Skeletal muscle tissue (tissue), 4 donors: ENCODE results near the gene SYT13. TPM values are rescaled to one million over a fixed set of nuclear protein-coding genes. Genes with fewer than 3 reads are reported as not detected.

Experiments
- H3K27ac ChIP-seq: one replicate; pipeline ENCODE4 v1.7.0; 2013; ENCODE audit warnings: mild to moderate bottlenecking, low read depth, low read length, inconsistent platforms
- H3K27me3 ChIP-seq, 3 donors: one replicate each; pipeline ENCODE4 v1.7.0; 2013; ENCODE audit warnings: low read length in 3 of 3; ENCODE audit not compliant: control insufficient read depth in 3 of 3, insufficient read depth in 3 of 3
- H3K36me3 ChIP-seq, 3 donors: one replicate each; pipeline ENCODE4 v1.7.0; 2013; ENCODE audit warnings: low read length in 3 of 3; ENCODE audit not compliant: control insufficient read depth in 3 of 3, insufficient read depth in 3 of 3
- H3K4me1 ChIP-seq, 3 donors: one replicate each; pipeline ENCODE4 v1.7.0; 2013; ENCODE audit warnings: low read length in 3 of 3, mild to moderate bottlenecking in 3 of 3; ENCODE audit not compliant: control insufficient read depth in 3 of 3, insufficient read depth in 3 of 3
- H3K4me3 ChIP-seq, 3 donors: one replicate each; pipeline ENCODE4 v1.7.0; 2013; ENCODE audit warnings: low read length in 3 of 3
- H3K9ac ChIP-seq, 3 donors: one replicate each; pipeline ENCODE4 v1.7.0; 2013; ENCODE audit warnings: low read length in 3 of 3, mild to moderate bottlenecking in 3 of 3, moderate library complexity in 2 of 3, low read depth in 1 of 3
- H3K9me3 ChIP-seq, 3 donors: one replicate each; pipeline ENCODE4 v1.7.0; 2013; ENCODE audit warnings: low read length in 3 of 3; ENCODE audit not compliant: control insufficient read depth in 3 of 3
- total RNA-seq: library from RNA; depleted of rRNA; stranded (reverse); fragments of >200 nt; gene quantifications from one replicate; pipeline ENCODE4 v1.2.3, GENCODE V29; 2014
- donor health status: Osteomylitis.

SYT13 gene
- total RNA-seq, 1 donor from 2014 or later = 0.52 TPM

- Histone ChIP-seq H3K27me3 (no peaks in the 10 kb centered on the region), H3K9me3 (no peaks in the 10 kb centered on the region), H3K9ac (no peak overlapping the region), H3K4me1 (peaks cover 17 to 24% (median 18%) of the 10 kb centered on the region in 3 donors), H3K36me3 (peaks cover 0 to 3% (median 3%) of the 10 kb centered on the region in 3 donors), H3K27ac (no peak overlapping the region), H3K4me3 (no peak overlapping the region)
Observed at GRCh38 chr11:45205978-45206377, 80.2 kb downstream of the SYT13 start.

- no peak overlapping the region for H3K27ac ChIP-seq
- H3K9me3 ChIP-seq = no peaks in the 10 kb centered on the region
- H3K4me1 ChIP-seq = peaks cover 5 to 12% (median 6%) of the 10 kb centered on the region in 3 donors
- no peaks in the 10 kb centered on the region for H3K27me3 ChIP-seq
- peaks cover 0 to 6% (median 3%) of the 10 kb centered on the region in 3 donors for H3K36me3 ChIP-seq
- H3K9ac ChIP-seq = no peak overlapping the region
- H3K4me3 ChIP-seq = no peak overlapping the region
Observed at GRCh38 chr11:45204761-45205160, 81.4 kb downstream of the SYT13 start.

- Histone ChIP-seq H3K9me3 (no peaks in the 10 kb centered on the region), H3K4me1 (no peaks in the 10 kb centered on the region), H3K4me3 (no peak overlapping the region), H3K27ac (no peak overlapping the region), H3K36me3 (peaks cover 0 to 2% (median 0%) of the 10 kb centered on the region in 3 donors), H3K27me3 (no peaks in the 10 kb centered on the region), H3K9ac (peak overlapping the region in 2 of 3 donors; percentile 2 to 7)
Observed at GRCh38 chr11:45193695-45194094, 92.4 kb downstream of the SYT13 start.

Other genes with a start within 250 kb of the SYT13 start
- 9.4 TPM for gene PRDM11, start 139.7 kb downstream of the SYT13 start, total RNA-seq